NCI-H2196 (cell line): Measurements from ENCODE around the gene ETV6.
"Not testable (repeated sequence)": the region's sequence is repeated elsewhere in the genome, so short reads cannot be mapped to it uniquely, and the experiment has no call there.

Experiments
- DNase-seq: peaks from one replicate; lab custom pipeline; 2025; ENCODE audit not compliant: unreplicated experiment; lab: John Stamatoyannopoulos, UW

ETV6 gene

DNA sequence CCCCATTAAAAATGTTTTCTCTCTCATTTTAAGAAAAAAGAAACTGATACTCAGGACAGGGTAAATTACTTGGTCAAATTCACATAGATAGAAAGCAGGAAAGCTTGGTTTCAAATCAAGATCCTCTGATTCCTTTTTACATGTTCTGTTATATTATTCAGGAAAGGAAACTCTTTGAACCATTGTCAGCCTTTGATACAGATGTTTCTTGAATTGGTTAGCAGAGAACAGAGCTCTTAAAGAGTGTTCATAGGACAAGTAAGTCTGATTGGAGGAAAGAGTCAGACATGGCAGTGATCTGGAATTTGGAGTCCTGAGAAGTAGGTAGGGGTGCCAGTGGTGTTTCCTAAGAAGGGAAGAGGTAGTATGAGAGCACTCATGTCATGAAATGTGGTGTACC lies 256.1 kb downstream of the ETV6 start:
- no peak for DNase-seq

DNA sequence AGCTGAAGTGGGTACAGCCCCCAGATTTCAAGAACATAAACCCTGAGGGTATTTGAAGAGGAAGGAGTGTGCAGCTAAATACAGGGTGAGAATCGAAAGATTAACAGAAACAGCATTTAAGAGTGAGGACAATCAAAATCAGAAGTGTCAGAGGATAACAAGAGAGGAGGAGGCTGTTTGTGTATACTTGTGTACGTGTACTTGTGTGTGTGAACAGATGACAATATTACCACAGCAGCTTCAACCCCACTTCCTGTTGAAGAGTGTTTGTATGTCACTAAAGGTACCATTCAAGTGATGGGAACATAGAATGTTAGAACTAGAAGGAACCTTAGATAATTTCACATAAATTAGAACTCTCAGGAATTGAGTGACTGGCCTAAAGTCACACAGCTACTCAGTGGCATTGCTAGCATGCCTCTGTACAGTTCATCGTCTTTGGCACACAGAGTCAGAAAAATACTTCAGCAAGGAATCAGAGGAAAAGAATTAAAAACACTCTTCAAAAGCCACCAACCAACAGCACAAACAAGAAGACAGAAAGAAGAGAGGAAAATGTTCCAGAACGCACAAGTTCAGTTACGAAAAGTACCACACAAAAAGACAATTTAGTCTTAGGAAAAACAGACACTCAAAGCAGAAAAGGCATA lies 256.9 kb downstream of the ETV6 start:
- DNase-seq: no peak

DNA sequence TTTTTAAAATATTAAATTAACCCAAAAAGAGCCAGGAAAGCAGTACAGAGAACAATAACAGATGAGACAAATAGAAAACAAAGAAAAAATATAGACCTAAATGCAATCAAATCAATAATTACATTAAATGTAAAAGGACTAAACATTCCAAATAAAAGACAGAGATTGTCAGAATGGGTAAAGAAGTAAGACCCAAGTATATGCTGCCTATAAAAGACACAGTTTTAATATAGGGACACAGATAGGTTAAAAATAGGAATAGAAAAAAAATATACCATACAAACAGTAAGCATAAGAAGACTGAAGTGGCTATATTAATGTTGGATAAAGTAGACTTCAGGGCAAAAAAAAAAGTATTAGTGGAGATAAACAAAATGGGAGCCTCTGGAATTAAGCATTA lies 258.2 kb downstream of the ETV6 start:
- no peak for DNase-seq

DNA sequence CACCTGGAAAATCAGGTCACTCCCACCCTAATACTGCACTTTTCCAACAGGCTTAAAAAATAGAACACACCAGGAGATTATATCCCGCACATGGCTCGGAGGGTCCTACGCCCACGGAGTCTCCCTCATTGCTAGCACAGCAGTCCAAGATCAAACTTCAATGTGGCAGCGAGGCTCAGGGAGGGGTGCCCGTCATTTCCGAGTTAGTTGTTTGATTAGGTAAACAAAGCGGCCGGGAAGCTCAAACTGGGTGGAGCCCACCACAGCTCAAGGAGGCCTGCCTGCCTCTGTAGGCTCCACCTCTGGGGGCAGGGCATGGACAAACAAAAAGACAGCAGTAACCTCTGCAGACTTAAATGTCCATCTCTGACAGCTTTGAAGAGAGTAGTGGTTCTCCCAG lies 259.9 kb downstream of the ETV6 start:
- not testable (repeated sequence) for DNase-seq

DNA sequence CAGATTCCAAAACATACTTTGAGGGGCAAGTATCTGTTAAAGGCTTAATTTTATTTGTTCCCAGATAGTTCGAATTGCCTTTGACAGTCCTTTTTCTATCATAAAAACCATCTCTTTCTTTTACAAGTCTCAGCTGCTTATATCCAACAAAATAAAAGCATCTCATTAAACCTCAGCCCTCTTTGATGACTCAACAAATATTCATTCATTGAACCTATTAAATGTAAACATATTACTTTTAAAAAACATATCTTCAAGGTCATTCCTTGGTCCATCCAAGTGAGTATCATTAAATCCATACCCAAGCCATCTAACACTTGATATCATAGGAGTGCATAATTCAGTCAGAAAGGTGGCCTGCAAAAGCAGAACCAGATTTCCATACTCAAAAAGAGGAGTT lies 266.6 kb downstream of the ETV6 start:
- DNase-seq: no peak

- no peak for DNase-seq
Observed at GRCh38 chr12:11916771-11917170, 267.3 kb downstream of the ETV6 start.

- DNase-seq: no peak
Observed at GRCh38 chr12:11917501-11917900, 268.0 kb downstream of the ETV6 start.

GRCh38 chr12:11920231-11920630 lies 270.8 kb downstream of the ETV6 start:
- no peak for DNase-seq

DNA sequence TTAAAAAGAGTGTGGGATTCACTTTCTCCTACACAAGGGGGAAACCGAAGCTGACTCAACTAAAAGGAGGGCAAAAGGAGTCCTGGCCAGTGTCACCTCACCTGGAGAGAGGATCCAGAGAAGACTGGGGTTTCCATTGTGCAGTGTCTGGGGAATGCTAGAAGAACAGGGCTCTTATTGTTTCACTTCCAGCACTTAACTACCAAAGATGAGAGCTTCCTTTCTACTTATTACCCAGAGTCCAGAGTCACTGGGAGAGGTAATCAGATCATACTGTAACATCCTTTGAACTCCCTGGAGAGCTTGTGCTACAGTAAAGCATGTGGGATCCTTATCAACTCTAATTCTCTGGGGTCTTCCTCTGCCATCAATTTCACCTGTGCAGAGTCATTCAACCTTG lies 272.9 kb downstream of the ETV6 start:
- DNase-seq: no peak

DNA sequence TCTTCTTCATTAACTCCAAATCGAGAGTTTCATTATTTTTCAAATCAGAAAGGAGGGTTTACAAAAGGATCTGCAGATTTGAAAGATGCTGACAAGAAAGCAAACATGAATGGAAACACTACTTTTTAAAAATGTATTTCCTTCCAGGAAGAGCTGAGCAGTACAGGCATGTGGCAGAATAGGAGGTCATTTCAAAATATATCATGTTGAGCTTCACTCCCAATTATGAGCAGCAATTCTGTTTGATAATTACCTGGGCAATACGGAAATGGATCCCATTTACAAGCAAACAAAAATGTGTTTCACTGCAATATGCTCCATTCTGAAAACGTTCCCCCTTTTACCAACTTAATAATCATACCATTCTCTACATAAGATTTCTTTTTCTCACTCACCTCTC lies 273.6 kb downstream of the ETV6 start:
- DNase-seq: no peak

- DNase-seq: no peak
Observed at GRCh38 chr12:11927286-11927935, 277.9 kb downstream of the ETV6 start.

DNA sequence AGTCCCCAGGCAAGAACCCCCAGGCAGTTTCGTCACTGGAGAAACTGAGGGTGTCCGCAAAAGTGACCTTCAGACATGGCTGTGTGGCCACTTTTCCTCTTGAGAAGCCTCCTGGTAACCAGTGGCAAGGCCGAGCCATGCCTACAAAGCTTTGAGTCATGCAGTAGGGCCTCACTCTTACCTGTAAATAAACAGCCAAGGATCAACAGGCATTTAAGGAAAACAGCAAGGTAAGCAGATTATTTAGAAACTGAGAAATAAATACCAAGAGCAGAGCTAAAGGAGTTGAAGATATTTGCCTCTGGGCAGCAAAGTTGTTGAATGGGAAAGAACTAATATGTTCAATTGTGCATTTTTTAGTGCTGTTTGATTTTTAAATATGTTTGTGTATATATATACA lies 280.2 kb downstream of the ETV6 start:
- DNase-seq: no peak

DNA sequence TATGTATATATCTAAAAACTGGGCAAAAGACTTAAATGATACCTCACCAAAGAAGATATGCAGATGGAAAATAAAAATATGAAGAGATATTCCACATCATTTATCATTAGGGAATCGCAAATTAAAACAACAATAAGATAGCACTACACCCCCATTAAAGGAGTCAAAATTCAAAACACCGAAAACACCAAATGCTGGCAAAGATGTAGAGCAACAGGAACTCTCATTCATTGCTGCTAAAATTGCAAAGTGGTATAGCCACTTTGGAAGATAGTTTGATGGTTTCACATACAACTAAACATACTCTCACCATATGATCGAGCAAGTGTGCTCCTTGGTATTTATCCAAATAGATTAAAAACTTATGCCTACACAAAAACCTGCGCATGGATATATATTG lies 289.7 kb downstream of the ETV6 start:
- DNase-seq: no peak

DNA sequence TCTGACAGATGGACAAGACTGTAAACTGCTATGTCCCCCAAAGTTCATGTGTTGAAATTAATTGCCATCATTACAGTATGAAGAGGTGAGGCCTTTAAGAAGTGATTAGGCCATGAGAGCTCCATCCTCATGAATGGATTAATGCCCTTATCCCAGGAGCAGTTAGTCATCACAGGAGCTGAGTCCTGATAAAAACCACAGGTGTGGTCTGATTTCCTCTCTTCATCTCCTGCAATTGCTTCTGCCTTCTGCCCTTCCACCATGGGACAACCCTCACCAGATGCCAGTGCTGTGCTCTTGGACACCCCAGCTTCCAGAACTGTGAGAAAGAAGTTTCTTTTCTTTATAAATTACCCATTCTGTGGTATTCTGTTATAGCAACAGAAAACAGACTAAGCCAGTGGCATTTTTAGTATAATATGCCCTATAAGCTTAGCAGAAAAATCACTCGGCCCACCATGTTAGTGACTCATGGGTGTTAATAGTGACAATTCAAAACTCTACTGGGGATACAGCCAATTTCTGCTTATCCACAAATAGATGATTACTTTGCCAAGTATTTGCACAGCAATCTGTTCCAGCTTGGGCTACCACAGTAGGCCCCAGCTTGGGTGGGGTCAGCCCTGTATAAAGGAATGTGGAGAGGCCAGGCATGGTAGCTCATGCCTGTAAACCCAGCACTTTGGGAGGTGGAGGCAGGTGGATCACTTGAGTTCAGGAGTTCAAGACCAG lies 292.3 kb downstream of the ETV6 start:
- DNase-seq: no peak

- no peak for DNase-seq
Observed at GRCh38 chr12:11943919-11944700, 294.6 kb downstream of the ETV6 start.
